NOMO-1 treated with dmso at 0.1 percent for 144 hours (cell line): ENCODE measurements around the gene DLG2.

Source experiments
- DNase-seq: peaks from one replicate; lab custom pipeline; 2025; ENCODE audit not compliant: unreplicated experiment; lab: John Stamatoyannopoulos, UW

DLG2 gene

GRCh38 chr11:83918476-83918875, 1708.7 kb downstream of the DLG2 start:
- DNase-seq, result no peak

- DNase-seq, result no peak
Measured at GRCh38 chr11:83914995-83915394, 1712.1 kb downstream of the DLG2 start.

- DNase-seq, result no peak
Measured at GRCh38 chr11:83909579-83910534, 1717.3 kb downstream of the DLG2 start.

- no peak for DNase-seq
Measured at GRCh38 chr11:83908298-83908856, 1718.8 kb downstream of the DLG2 start.

GRCh38 chr11:83895516-83895915, 1731.6 kb downstream of the DLG2 start:
- DNase-seq, result no peak

- DNase-seq, result no peak
Measured at GRCh38 chr11:83881428-83881827, 1745.7 kb downstream of the DLG2 start.

GRCh38 chr11:83871054-83871453, 1756.1 kb downstream of the DLG2 start:
- DNase-seq, result no peak

GRCh38 chr11:83866655-83867054, 1760.5 kb downstream of the DLG2 start:
- DNase-seq, result no peak

- DNase-seq, result no peak
Measured at GRCh38 chr11:83865636-83866461, 1761.3 kb downstream of the DLG2 start.

- DNase-seq, result no peak
Measured at GRCh38 chr11:83864412-83865057, 1762.6 kb downstream of the DLG2 start.

GRCh38 chr11:83863272-83863671, 1763.9 kb downstream of the DLG2 start:
- DNase-seq, result no peak

- DNase-seq, result no peak
Measured at GRCh38 chr11:83862691-83863090, 1764.5 kb downstream of the DLG2 start.

- DNase-seq, result no peak
Measured at GRCh38 chr11:83862033-83862432, 1765.1 kb downstream of the DLG2 start.

GRCh38 chr11:83858694-83859093, 1768.5 kb downstream of the DLG2 start:
- no peak for DNase-seq

- no peak for DNase-seq
Measured at GRCh38 chr11:83855237-83855636, 1771.9 kb downstream of the DLG2 start.

GRCh38 chr11:83852775-83853442, 1774.2 kb downstream of the DLG2 start:
- DNase-seq, result no peak

GRCh38 chr11:83852012-83852411, 1775.1 kb downstream of the DLG2 start:
- no peak for DNase-seq

GRCh38 chr11:83847467-83848034, 1779.6 kb downstream of the DLG2 start:
- no peak for DNase-seq

- DNase-seq, result no peak
Measured at GRCh38 chr11:83845797-83846196, 1781.3 kb downstream of the DLG2 start.

GRCh38 chr11:83840326-83840725, 1786.8 kb downstream of the DLG2 start:
- no peak for DNase-seq
